ENCODE measurements around the gene MARS1.

DNA sequence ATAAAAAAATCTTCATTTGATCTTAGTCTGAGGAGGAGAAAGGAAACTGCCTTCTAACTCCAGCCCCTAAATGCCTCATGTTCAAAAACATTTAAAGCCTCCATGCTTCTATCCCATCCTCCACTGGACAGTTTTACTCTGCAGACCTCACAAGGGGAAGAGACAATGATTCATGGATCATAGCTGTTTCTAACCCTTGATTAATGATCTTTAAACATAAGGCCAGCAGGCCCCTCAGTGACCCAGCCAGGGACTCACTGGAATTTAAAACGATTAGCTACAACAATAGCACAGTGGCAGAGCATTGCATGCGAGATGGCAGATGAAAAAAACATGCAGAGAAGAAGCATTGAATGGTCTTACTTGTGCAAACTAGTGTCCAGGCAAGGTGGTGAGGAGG is 53.1 kb downstream of the MARS1 start:
- no peak for TF ChIP-seq CTCF (IDR thresholded peaks at IDR 0.05; ENCODE audit: low read depth, low read length)
- no peak for TF ChIP-seq EZH2phosphoT487 (IDR thresholded peaks at IDR 0.05; ENCODE audit: low read depth)

Measured in OCI-LY3 (cell line).